Neural progenitor cell (in vitro differentiated cells): ENCODE results near the gene MLKL. TPM values are rescaled to one million over a fixed set of nuclear protein-coding genes. Genes with fewer than 3 reads are reported as not detected.
A peak's percentile ranks its signal among the peaks of the same experiment; 100 is the strongest.

ENCODE experiments used
- DNase-seq: peaks from one replicate; pipeline ENCODE4 v3.0.0-alpha.2; 2016; ENCODE audit warnings: low spot score
- H2AFZ ChIP-seq: fragments of 200-600 bp; sonication (generic); replicated peaks from 2 replicates; pipeline ENCODE4 v1.6.1; 2016; ENCODE audit warnings: antibody characterized with exemption
- H3F3A ChIP-seq: fragments of 200-600 bp; sonication (generic); 2 replicates; pipeline ENCODE4 v1.6.1; 2016; ENCODE audit warnings: antibody characterized with exemption, low read depth
- H3K27ac ChIP-seq: fragments of 200-600 bp; sonication (generic); 2 replicates; pipeline ENCODE4 v1.5.1; 2016; ENCODE audit warnings: mild to moderate bottlenecking
- H3K27me3 ChIP-seq: fragments of 200-600 bp; sonication (generic); 2 replicates; pipeline ENCODE4 v1.6.1; 2016; ENCODE audit warnings: mild to moderate bottlenecking, moderate library complexity
- H3K36me3 ChIP-seq: fragments of 200-600 bp; sonication (generic); 2 replicates; pipeline ENCODE4 v1.5.1; 2016
- H3K4me1 ChIP-seq: fragments of 200-600 bp; sonication (generic); 2 replicates; pipeline ENCODE4 v1.6.1; 2016; ENCODE audit warnings: mixed run types
- H3K4me2 ChIP-seq: fragments of 200-600 bp; sonication (generic); 2 replicates; pipeline ENCODE4 v1.6.1; 2016
- H3K4me3 ChIP-seq: fragments of 200-600 bp; sonication (generic); 2 replicates; pipeline ENCODE4 v1.5.1; 2016
- H3K79me2 ChIP-seq: fragments of 200-600 bp; sonication (generic); 2 replicates; pipeline ENCODE4 v1.6.1; 2016; ENCODE audit warnings: low read depth
- H3K9ac ChIP-seq: fragments of 200-600 bp; sonication (generic); 2 replicates; pipeline ENCODE4 v1.6.1; 2016
- H3K9me3 ChIP-seq: fragments of 200-600 bp; sonication (generic); 2 replicates; pipeline ENCODE4 v1.5.1; 2016; ENCODE audit warnings: low read depth
- H4K20me1 ChIP-seq: fragments of 200-600 bp; sonication (generic); 2 replicates; pipeline ENCODE4 v1.6.1; 2016; ENCODE audit warnings: low read depth
- H3K27ac Mint-ChIP-seq: 3 replicates; pipeline ENCODE4 v1.8.0; 2021; ENCODE audit warnings: mixed read lengths
- H3K27me3 Mint-ChIP-seq: 2 replicates; pipeline ENCODE4 v1.8.0; 2022; ENCODE audit warnings: low read depth, mild to moderate bottlenecking, inconsistent platforms, moderate library complexity, mixed read lengths; ENCODE audit not compliant: insufficient read depth
- H3K36me3 Mint-ChIP-seq: 3 replicates; pipeline ENCODE4 v1.8.0; 2021; ENCODE audit warnings: mixed read lengths
- H3K4me1 Mint-ChIP-seq: 3 replicates; pipeline ENCODE4 v1.8.0; 2021; ENCODE audit warnings: mixed read lengths
- H3K4me3 Mint-ChIP-seq: 3 replicates; pipeline ENCODE4 v1.8.0; 2021; ENCODE audit warnings: mild to moderate bottlenecking, moderate library complexity, mixed read lengths
- H3K9me3 Mint-ChIP-seq: 3 replicates; pipeline ENCODE4 v1.8.0; 2020; ENCODE audit warnings: mixed read lengths
- EZH2 ChIP-seq: fragments of 200-600 bp; sonication (generic); IDR thresholded peaks from 2 replicates; pipeline ENCODE4 v1.6.1; 2017; ENCODE audit warnings: antibody characterized with exemption, mild to moderate bottlenecking, moderate library complexity
- EZH2phosphoT487 ChIP-seq: fragments of 200-600 bp; sonication (generic); IDR thresholded peaks from 2 replicates; pipeline ENCODE4 v1.6.1; 2017; ENCODE audit warnings: antibody characterized with exemption
- total RNA-seq: library from RNA; depleted of rRNA; stranded (reverse); fragments of >200 nt; gene quantifications from 2 replicates; pipeline ENCODE4 v1.2.3, GENCODE V29; 2015; ENCODE audit warnings: low replicate concordance
- TF ChIP-seq, protein P1 (sequence below): fragments of 200-600 bp; sonication (generic); IDR thresholded peaks from 2 replicates; pipeline ENCODE4 v1.5.1; 2017; ENCODE audit warnings: antibody characterized with exemption, mild to moderate bottlenecking

The MLKL gene
- total RNA-seq, 1 donor from 2014 or later = 0.04 TPM

- H3K9me3 ChIP-seq = no peaks in the 10 kb centered on the region
- no peak for TF ChIP-seq EZH2phosphoT487
- TF ChIP-seq, protein P1, sequence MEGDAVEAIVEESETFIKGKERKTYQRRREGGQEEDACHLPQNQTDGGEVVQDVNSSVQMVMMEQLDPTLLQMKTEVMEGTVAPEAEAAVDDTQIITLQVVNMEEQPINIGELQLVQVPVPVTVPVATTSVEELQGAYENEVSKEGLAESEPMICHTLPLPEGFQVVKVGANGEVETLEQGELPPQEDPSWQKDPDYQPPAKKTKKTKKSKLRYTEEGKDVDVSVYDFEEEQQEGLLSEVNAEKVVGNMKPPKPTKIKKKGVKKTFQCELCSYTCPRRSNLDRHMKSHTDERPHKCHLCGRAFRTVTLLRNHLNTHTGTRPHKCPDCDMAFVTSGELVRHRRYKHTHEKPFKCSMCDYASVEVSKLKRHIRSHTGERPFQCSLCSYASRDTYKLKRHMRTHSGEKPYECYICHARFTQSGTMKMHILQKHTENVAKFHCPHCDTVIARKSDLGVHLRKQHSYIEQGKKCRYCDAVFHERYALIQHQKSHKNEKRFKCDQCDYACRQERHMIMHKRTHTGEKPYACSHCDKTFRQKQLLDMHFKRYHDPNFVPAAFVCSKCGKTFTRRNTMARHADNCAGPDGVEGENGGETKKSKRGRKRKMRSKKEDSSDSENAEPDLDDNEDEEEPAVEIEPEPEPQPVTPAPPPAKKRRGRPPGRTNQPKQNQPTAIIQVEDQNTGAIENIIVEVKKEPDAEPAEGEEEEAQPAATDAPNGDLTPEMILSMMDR = peak; percentile 68
- peak; percentile 43 for DNase-seq
- peaks cover 4% of the 10 kb centered on the region for H3K79me2 ChIP-seq
- H2AFZ ChIP-seq = no peak overlapping the region
- no peak overlapping the region for H3K27ac Mint-ChIP-seq
- peaks cover 2% of the 10 kb centered on the region for H3K27me3 Mint-ChIP-seq
- H3K9me3 Mint-ChIP-seq = no peaks in the 10 kb centered on the region
- H3K36me3 ChIP-seq = peaks cover 18% of the 10 kb centered on the region
- no peaks in the 10 kb centered on the region for H3K4me1 ChIP-seq
- no peak overlapping the region for H3K4me2 ChIP-seq
- H3K4me1 Mint-ChIP-seq = no peaks in the 10 kb centered on the region
- no peak overlapping the region for H3K9ac ChIP-seq
- H3K36me3 Mint-ChIP-seq = peaks cover 18% of the 10 kb centered on the region
- H3K4me3 ChIP-seq = no peak overlapping the region
- H4K20me1 ChIP-seq = peaks cover 27% of the 10 kb centered on the region
- no peak overlapping the region for H3K4me3 Mint-ChIP-seq
- H3K27ac ChIP-seq = no peak overlapping the region
- H3K27me3 ChIP-seq = no peaks in the 10 kb centered on the region
- peaks cover 4% of the 10 kb centered on the region for H3F3A ChIP-seq
Observed at GRCh38 chr16:74623214-74623838, 77.3 kb downstream of the MLKL start.

DNA sequence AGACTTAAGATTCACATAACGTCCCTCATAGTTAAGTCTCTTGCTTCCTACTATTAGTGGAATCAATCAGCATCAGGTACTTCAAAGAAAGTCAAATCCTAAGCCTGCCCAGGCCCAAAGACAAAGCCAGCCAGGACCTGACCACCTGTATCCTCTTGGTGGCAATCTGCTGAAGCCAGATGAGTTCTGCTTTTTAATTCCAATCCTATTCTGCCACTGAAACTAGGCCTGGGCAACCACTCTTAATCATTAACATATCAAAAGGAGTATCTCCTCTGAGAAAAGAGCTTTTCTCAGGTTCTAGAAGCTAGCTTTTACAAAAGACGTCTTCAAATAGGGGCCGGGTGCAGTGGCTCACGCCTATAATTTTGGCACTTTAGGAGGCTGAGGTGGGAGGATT lies 78.7 kb downstream of the MLKL start:
- Mint-ChIP-seq H3K27ac (no peak overlapping the region), H3K9me3 (no peaks in the 10 kb centered on the region), H3K4me3 (no peak overlapping the region), H3K27me3 (peaks cover 2% of the 10 kb centered on the region), H3K4me1 (no peaks in the 10 kb centered on the region), H3K36me3 (peaks cover 19% of the 10 kb centered on the region)
- no peaks in the 10 kb centered on the region for H3K9me3 ChIP-seq
- peaks cover 4% of the 10 kb centered on the region for H3K79me2 ChIP-seq
- no peak overlapping the region for H3K9ac ChIP-seq
- DNase-seq = no peak
- H3K4me1 ChIP-seq = no peaks in the 10 kb centered on the region
- H3K36me3 ChIP-seq = peaks cover 18% of the 10 kb centered on the region
- H3K4me2 ChIP-seq = no peak overlapping the region
- H3F3A ChIP-seq = peaks cover 4% of the 10 kb centered on the region
- TF ChIP-seq EZH2 (no peak), EZH2phosphoT487 (no peak)
- TF ChIP-seq, protein P1 = no peak
- no peak overlapping the region for H2AFZ ChIP-seq
- H3K4me3 ChIP-seq = no peak overlapping the region
- no peaks in the 10 kb centered on the region for H3K27me3 ChIP-seq
- peaks cover 24% of the 10 kb centered on the region for H4K20me1 ChIP-seq
- H3K27ac ChIP-seq = no peak overlapping the region

Other genes starting within 250 kb of the MLKL start
- 117 and 138 TPM in 2 replicates for gene GLG1, start 93.7 kb downstream of the MLKL start, total RNA-seq
- 55.7 and 61.5 TPM in 2 replicates for gene RFWD3, start 34.0 kb downstream of the MLKL start, total RNA-seq
- gene FA2H, start 74.0 kb upstream of the MLKL start, total RNA-seq = not detected in 2 replicates